A673 (cell line): ENCODE measurements around the gene MDM2. TPM values are rescaled to one million over a fixed set of nuclear protein-coding genes. Genes with fewer than 3 reads are reported as not detected.

ENCODE experiments used
- BruUV-seq: library from RNA; stranded (reverse); fragments of 400-500 nt; replicated peaks from 2 replicates; lab custom pipeline; 2021; lab: Mats Ljungman, UMichigan
- CTCF ChIA-PET: fragments of 300-600 bp; sonication (Branson Sonifier 250); formaldehyde crosslinking; loops from one replicate; lab custom pipeline; 2022; ENCODE audit warnings: antibody characterized with exemption; lab: Charles Lee
- POLR2A ChIA-PET: fragments of 300-600 bp; sonication (Branson Sonifier 250); formaldehyde crosslinking; loops from one replicate; lab custom pipeline; 2022; ENCODE audit warnings: antibody characterized with exemption; ENCODE audit not compliant: low non-redundant PET; lab: Charles Lee
- DNase-seq: peaks from one replicate; pipeline ENCODE4 v3.0.0-alpha.2; 2015; ENCODE audit warnings: low spot score
- H3K27ac ChIP-seq: fragments of 200-600 bp; sonication (generic); 2 replicates; pipeline ENCODE4 v1.5.1; 2016; ENCODE audit warnings: mixed run types, low read depth, mild to moderate bottlenecking, mixed read lengths, antibody characterized with exemption, low read length; ENCODE audit not compliant: poor library complexity, severe bottlenecking
- H3K27me3 ChIP-seq: fragments of 200-600 bp; sonication (generic); replicated peaks from 2 replicates; pipeline ENCODE4 v1.6.1; 2017; ENCODE audit warnings: mixed run types, low read depth, mild to moderate bottlenecking, mixed read lengths, antibody characterized with exemption, low read length; ENCODE audit not compliant: insufficient read depth, poor library complexity
- H3K36me3 ChIP-seq: fragments of 200-600 bp; sonication (generic); 2 replicates; pipeline ENCODE4 v1.6.1; 2016; ENCODE audit warnings: mixed run types, mild to moderate bottlenecking, mixed read lengths, antibody characterized with exemption, low read length; ENCODE audit not compliant: insufficient read depth, poor library complexity, severe bottlenecking
- H3K4me1 ChIP-seq: fragments of 200-600 bp; sonication (generic); 2 replicates; pipeline ENCODE4 v1.6.1; 2017; ENCODE audit warnings: mixed run types, mild to moderate bottlenecking, mixed read lengths, antibody characterized with exemption, low read length; ENCODE audit not compliant: insufficient read depth, poor library complexity, severe bottlenecking
- H3K4me3 ChIP-seq: fragments of 200-600 bp; sonication (generic); 2 replicates; pipeline ENCODE4 v1.5.1; 2016; ENCODE audit warnings: low read depth, mixed run types, mild to moderate bottlenecking, mixed read lengths, low read length; ENCODE audit not compliant: poor library complexity, severe bottlenecking
- H3K9me3 ChIP-seq: fragments of 200-600 bp; sonication (generic); 2 replicates; pipeline ENCODE4 v1.6.1; 2016; ENCODE audit warnings: mixed run types, low read depth, mild to moderate bottlenecking, mixed read lengths, antibody characterized with exemption, low read length; ENCODE audit not compliant: poor library complexity, severe bottlenecking
- EZH2 ChIP-seq: fragments of 200-600 bp; sonication (generic); IDR thresholded peaks from 2 replicates; pipeline ENCODE4 v1.6.1; 2017; ENCODE audit warnings: borderline replicate concordance, low read depth, mild to moderate bottlenecking, mixed read lengths, antibody characterized with exemption, low read length; ENCODE audit not compliant: poor library complexity, severe bottlenecking
- intact Hi-C: fragments of 100-400 bp; cut with micrococcal nuclease; formaldehyde crosslinking; loops from one replicate; pipeline ENCODE4 v1.10.0; 2022; ENCODE audit not compliant: unreplicated experiment
- total RNA-seq: library from RNA; stranded (reverse); gene quantifications from 2 replicates; pipeline ENCODE4 v1.2.3, GENCODE V29; 2021
- TF ChIP-seq, protein P1 (sequence below): fragments of 300-800, 200-600 bp; sonication (generic); conservative IDR thresholded peaks from 2 replicates; pipeline ENCODE4 v1.5.1; 2017; ENCODE audit warnings: low read depth, mild to moderate bottlenecking, antibody characterized with exemption, low read length, moderate library complexity, mixed read lengths

Gene MDM2
- total RNA-seq, 1 experiment from 2014 or later = 149 TPM

DNA sequence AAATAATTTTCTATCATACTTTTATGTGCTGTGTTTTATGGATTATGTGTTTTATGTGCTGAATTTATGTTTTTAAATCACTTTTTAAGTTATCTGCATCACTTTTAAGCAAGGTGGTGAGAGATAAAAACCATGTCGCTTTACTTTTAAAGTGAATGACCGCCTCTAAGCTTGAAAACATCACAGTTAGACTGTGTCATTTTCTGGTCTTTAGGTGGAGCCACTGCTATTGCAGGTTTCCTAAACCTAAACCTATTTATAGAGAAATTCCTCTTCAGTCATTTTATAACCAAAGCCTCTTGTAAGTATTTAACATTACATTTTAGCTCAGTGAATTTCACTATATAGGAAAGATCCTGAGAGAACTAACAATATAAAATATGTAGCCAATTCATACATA, 21.0 kb upstream of the MDM2 start:
- BruUV-seq = no TSS peak
- Histone ChIP-seq H3K36me3 (no peaks in the 10 kb centered on the region), H3K27ac (no peak overlapping the region), H3K9me3 (no peaks in the 10 kb centered on the region), H3K4me3 (no peak overlapping the region), H3K4me1 (no peaks in the 10 kb centered on the region), H3K27me3 (no peaks in the 10 kb centered on the region)
- TF ChIP-seq, protein P1, sequence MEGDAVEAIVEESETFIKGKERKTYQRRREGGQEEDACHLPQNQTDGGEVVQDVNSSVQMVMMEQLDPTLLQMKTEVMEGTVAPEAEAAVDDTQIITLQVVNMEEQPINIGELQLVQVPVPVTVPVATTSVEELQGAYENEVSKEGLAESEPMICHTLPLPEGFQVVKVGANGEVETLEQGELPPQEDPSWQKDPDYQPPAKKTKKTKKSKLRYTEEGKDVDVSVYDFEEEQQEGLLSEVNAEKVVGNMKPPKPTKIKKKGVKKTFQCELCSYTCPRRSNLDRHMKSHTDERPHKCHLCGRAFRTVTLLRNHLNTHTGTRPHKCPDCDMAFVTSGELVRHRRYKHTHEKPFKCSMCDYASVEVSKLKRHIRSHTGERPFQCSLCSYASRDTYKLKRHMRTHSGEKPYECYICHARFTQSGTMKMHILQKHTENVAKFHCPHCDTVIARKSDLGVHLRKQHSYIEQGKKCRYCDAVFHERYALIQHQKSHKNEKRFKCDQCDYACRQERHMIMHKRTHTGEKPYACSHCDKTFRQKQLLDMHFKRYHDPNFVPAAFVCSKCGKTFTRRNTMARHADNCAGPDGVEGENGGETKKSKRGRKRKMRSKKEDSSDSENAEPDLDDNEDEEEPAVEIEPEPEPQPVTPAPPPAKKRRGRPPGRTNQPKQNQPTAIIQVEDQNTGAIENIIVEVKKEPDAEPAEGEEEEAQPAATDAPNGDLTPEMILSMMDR = 0 out of 2 replicates have a peak, but pooled peaks have one; percentile 16
- TF ChIP-seq EZH2 = no peak
- ChIA-PET CTCF (no interaction called here), POLR2A (no interaction called here)
- DNase-seq = no peak
- intact Hi-C loops = no loop called here

DNA sequence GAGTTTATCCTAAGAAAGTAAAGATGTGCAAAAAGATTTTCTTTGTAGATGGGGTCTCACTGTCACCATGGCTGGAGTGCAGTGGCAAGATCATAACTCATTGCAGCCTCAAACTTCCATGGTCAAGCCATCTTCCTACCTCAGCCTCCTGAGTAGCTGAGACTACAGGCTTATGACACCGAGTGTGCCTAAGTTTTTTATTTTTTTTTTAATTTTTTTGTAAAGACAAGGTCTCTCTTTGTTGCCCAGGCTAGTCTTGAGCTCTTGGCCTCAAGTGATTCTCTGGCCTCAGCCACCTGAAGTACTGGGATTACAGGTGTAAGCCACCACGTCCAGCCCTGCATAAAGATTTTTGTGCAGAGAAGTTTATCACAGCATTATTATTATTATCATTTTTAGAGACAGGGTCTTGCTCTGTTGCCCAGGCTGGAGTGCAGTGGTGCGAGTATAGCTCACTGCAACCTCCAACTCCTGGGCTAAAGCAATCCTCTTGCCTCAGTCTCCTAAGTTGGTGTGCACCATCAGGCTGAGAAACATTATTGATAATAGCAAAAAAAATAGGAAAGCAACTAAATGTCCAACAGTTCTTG, 19.3 kb upstream of the MDM2 start:
- CTCF ChIA-PET = no interaction called here
- H3K36me3 ChIP-seq = no peaks in the 10 kb centered on the region
- TF ChIP-seq, protein P1 = no peak
- TF ChIP-seq EZH2 = no peak
- intact Hi-C loops = no loop called here
- DNase-seq = no peak
- H3K4me3 ChIP-seq = no peak overlapping the region
- POLR2A ChIA-PET = no interaction called here
- H3K4me1 ChIP-seq = no peaks in the 10 kb centered on the region
- no peaks in the 10 kb centered on the region for H3K9me3 ChIP-seq
- BruUV-seq = no TSS peak
- H3K27me3 ChIP-seq = no peaks in the 10 kb centered on the region
- no peak overlapping the region for H3K27ac ChIP-seq

DNA sequence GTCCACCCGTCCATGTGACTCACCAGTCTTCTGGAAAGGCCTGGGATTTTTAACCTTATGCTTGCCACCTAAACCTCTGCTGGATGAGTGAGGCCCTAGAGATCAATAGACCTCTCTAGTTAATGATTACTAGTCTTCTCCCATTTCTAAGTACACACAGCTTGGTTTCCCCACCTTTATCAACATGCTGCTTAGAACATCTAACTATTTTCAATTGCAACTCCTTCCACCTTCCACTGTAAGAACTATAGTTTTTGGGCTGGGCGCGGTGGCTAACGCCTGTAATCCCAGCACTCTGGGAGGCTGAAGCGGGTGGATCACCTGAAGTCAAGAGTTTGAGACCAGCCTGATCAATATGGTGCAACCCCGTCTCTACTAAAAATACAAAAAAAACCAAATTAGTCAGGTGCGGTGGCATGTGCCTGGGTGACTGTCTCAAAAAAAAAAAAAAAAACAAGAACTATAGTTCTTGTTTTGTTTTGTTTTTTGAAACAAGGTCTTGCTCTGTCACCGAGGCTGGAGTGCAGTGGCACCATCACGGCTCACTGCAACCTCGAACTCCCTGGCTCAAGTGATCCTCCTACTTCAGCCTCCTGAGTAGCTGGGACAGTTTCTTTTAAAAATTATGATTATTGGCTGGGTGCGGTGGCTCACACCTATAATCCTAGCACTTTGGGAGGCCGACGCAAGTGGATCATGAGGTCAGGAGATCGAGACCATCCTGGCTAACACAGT, 18.7 kb upstream of the MDM2 start:
- DNase-seq = no peak
- H3K27ac ChIP-seq = no peak overlapping the region
- intact Hi-C loops = no loop called here
- no peaks in the 10 kb centered on the region for H3K4me1 ChIP-seq
- TF ChIP-seq EZH2 = no peak
- TF ChIP-seq, protein P1 = no peak
- no peaks in the 10 kb centered on the region for H3K9me3 ChIP-seq
- H3K4me3 ChIP-seq = no peak overlapping the region
- CTCF ChIA-PET = no interaction called here
- no peaks in the 10 kb centered on the region for H3K36me3 ChIP-seq
- H3K27me3 ChIP-seq = no peaks in the 10 kb centered on the region
- POLR2A ChIA-PET = no interaction called here
- no TSS peak for BruUV-seq
